Right lobe of liver (tissue), 4 donors: ENCODE results near the gene KIF3B.

Source experiments
- CTCF ChIP-seq, 4 donors: fragments of 200-600 bp in 3 of 4; fragments of 450-650 bp in 1 of 4; IDR thresholded peaks; one replicate each; pipeline versions ENCODE4 v1.5.1 to v1.8.0; 2016 to 2022; ENCODE audit warnings: antibody characterized with exemption in 4 of 4, mild to moderate bottlenecking in 2 of 4
- POLR2A ChIP-seq: fragments of 450-650 bp; IDR thresholded peaks from one replicate; pipeline ENCODE4 v1.6.1; 2017; ENCODE audit warnings: antibody characterized with exemption, mild to moderate bottlenecking
- donor health status: DM: no; HTN: no; CAD: no.
- donor health status: DM: no; HTN: no; CAD: no.
- donor health status: DM: no; HTN: yes; CAD: no.

DNA sequence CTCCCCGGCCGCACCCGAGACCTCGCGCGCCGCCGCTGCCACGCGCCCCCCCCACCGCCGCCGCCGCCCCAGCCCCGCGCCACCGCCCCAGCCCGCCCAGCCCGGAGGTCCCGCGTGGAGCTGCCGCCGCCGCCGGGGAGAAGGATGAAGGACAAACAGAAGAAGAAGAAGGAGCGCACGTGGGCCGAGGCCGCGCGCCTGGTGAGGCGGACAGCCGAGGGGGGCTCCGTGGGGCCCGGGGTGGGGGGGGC lies 81.1 kb downstream of the KIF3B start:
- TF ChIP-seq CTCF (IDR thresholded peaks at IDR 0.05) (no peak), POLR2A (no peak)
